ENCODE results near the gene PKDCC.
"Not testable (repeated sequence)": the region's sequence is repeated elsewhere in the genome, so short reads cannot be mapped to it uniquely, and the experiment has no call there.

Gene PKDCC

GRCh38 chr2:42063431-42064171 is 15.8 kb downstream of the PKDCC start:
- no peak for DNase-seq (ENCODE audit: low spot score)

GRCh38 chr2:42064417-42064942 is 16.7 kb downstream of the PKDCC start:
- no peak for DNase-seq (ENCODE audit: low spot score)

DNA sequence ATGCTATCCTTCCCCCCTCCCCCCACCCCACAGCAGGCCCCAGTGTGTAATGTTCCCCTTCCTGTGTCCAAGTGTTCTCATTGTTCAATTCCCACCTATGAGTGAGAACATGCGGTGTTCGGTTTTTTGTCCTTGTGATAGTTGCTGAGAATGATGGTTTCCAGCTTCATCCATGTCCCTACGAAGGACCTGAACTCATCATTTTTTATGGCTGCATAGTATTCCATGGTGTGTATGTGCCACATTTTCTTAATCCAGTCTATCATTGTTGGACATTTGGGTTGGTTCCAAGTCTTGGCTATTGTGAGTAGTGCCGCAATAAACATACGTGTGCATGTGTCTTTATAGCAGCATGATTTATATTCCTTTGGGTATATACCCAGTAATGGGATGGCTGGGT is 17.9 kb downstream of the PKDCC start:
- DNase-seq (ENCODE audit: low spot score), result not testable (repeated sequence)

DNA sequence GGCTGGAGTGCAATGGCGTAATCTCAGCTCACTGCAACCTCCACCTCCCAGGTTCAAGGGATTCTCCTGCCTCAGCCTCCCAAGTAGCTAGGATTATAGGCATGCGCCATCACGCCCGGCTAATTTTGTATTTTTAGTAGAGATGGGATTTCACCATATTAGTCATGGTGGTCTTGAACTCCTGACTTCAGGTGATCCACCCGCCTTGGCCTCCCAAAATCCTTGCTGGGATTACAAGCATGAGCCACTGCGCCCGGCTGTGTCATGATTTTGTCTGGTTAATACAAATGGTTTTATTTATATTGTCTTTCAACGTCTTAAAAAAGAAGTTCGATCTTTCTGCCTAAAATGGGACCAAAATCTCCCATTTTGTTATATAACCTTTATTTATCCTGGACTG is 19.2 kb downstream of the PKDCC start:
- DNase-seq (ENCODE audit: low spot score), result not testable (repeated sequence)

- DNase-seq (ENCODE audit: low spot score), result no peak
Observed at GRCh38 chr2:42067521-42067920, 19.7 kb downstream of the PKDCC start.

DNA sequence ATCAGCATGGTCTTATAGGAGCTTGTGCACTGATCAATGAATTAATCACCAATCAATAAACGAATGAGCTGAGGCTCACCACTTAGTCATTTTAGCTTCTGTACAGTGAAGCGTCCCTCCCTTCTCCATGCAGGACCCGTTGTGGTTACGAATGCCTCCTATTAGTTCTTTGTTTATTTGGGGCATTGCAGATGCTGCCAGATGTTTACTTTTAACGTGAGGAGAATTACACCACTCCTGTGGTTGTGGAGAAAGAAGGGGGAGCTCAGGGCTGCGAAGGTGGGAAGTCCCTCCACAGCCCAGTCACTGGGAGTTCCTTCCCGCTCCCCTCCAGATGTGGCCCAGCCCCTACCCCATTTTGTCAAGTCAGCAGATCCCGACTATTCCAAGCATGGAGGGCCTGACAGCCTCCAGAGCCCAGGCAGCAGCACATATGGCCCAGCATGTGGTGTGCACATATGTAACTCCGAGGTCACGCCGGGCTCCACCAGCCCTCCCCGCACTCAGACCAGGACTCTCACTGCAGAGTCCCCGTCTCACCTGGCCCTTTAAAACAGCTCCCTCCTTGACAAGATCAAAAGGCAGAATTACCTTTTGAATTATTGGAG is 20.9 kb downstream of the PKDCC start:
- DNase-seq (ENCODE audit: low spot score), result no peak

- no peak for DNase-seq (ENCODE audit: low spot score)
Observed at GRCh38 chr2:42069568-42069967, 21.7 kb downstream of the PKDCC start.

- DNase-seq (ENCODE audit: low spot score), result no peak
Observed at GRCh38 chr2:42071791-42072190, 24.0 kb downstream of the PKDCC start.

GRCh38 chr2:42072349-42073118 is 24.7 kb downstream of the PKDCC start:
- no peak for DNase-seq (ENCODE audit: low spot score)

- DNase-seq (ENCODE audit: low spot score), result no peak
Observed at GRCh38 chr2:42073739-42074503, 26.1 kb downstream of the PKDCC start.

- DNase-seq (ENCODE audit: low spot score), result no peak
Observed at GRCh38 chr2:42074661-42075060, 26.8 kb downstream of the PKDCC start.

GRCh38 chr2:42076357-42077225 is 28.8 kb downstream of the PKDCC start:
- no peak for DNase-seq (ENCODE audit: low spot score)

- no peak for DNase-seq (ENCODE audit: low spot score)
Observed at GRCh38 chr2:42077343-42077742, 29.5 kb downstream of the PKDCC start.

GRCh38 chr2:42079737-42080287 is 32.0 kb downstream of the PKDCC start:
- DNase-seq (ENCODE audit: low spot score), result no peak

DNA sequence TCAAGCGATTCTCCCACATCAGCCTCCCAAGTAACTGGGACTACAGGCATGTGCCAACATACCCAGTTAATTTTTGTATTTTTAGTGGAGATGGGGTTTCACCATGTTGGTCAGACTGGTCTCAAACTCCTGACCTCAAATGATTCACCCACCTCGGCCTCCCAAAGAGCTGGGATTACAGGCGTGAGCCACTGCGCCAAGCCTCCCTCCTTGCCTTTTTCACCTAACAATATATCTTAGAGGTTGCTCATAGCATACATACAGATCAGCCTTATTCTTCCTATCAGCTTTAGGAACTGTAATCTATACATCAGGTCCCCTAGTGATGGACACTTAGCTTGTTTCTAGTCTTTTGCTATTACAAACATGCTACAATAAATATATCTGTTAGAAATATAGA is 33.3 kb downstream of the PKDCC start:
- not testable (repeated sequence) for DNase-seq (ENCODE audit: low spot score)

GRCh38 chr2:42082016-42082415 is 34.2 kb downstream of the PKDCC start:
- no peak for DNase-seq (ENCODE audit: low spot score)

DNA sequence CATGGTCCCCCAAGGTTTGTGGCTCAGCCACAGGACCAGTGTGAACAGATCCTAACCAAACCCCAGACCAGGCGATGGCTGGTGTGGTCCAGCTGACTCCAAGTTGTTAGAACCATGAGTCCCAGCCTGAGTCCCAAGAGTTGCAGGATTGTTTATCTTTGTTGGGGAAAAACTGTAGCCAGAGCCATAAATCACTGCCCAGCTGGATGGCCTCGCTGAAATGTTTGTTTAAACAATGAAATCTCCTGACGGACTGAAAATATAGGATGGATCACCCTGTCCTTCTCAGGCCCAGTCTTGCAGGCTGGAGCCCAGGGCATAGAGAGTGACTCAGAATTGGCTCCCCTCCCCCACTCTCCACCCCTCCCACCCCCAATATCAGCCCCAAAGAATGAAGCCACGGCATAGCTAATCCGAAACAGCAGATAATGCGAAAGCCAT is 36.4 kb downstream of the PKDCC start:
- no peak for DNase-seq (ENCODE audit: low spot score)

DNA sequence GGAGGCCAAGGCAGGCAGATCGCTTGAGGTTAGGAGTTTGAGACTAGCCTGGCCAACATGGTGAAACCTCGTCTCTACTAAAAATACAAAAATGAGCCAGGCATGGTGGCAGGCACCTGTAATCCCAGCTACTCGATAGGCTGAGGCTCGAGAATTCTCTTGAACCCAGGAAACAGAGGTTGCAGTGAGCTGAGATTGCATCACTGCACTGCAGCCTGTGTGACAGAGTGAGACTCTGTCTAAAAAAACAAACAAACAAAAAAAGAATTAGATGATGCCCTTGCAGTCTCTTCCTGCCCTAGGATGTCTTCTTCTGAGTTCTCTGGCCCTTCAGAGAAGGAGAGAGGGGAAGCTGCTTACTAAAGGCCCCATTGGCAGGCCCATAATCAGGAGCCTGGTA is 37.2 kb downstream of the PKDCC start:
- DNase-seq (ENCODE audit: low spot score), result not testable (repeated sequence)

GRCh38 chr2:42085706-42086487 is 38.1 kb downstream of the PKDCC start:
- DNase-seq (ENCODE audit: low spot score), result no peak

- peak; percentile 59 for DNase-seq (ENCODE audit: low spot score)
Observed at GRCh38 chr2:42086500-42086953, 38.7 kb downstream of the PKDCC start.
